ENCODE results near the gene UBE2H. TPM values are rescaled to one million over a fixed set of nuclear protein-coding genes. Genes with fewer than 3 reads are reported as not detected.

UBE2H gene
- polyA plus RNA-seq, 1 of the 3 experiments (the other 2 are of a cell fraction): 129 TPM

DNA sequence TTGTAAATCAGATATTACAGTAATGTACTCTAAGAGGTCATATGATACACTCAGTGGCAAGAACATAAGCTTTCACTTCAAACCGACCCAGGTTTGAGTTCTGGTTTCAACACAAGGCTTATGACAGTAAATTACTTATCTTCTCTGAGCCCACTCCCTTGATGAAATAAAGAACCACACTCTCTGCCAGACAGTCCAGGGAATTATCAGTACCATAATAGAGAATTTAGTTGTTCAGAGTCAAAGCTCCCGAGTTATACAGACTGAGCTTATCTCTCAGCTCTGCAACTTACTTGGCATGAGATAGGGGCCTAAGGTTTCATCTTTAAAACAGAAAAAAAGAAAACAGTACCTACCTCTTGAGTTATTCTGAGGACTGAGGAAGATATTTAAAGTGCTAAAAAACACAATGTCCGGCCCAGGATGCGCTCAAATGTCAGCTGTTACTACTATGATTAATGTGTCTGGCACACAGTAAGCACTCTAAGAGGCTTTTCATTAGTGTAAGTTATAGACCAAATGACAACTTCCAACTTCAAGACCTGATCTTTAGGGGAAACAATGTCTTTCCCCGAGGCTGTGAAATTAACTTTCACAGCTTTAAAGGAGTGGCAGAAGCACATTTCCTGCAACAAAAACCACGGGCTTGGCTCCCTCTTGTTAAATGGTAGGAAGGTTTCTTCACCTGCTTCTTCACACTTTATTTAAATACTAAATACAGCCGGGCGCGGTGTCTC lies 38.1 kb downstream of the UBE2H start:
- no peak for TF ChIP-seq YY1 (IDR thresholded peaks at IDR 0.05; ENCODE audit: low read depth)
- TF ChIP-seq EZH2phosphoT487 (IDR thresholded peaks at IDR 0.05; ENCODE audit: borderline replicate concordance, low read depth): no peak
- no peak for TF ChIP-seq RCOR1 (IDR thresholded peaks at IDR 0.05; ENCODE audit: low read length)
- TF ChIP-seq TCF12 (IDR thresholded peaks at IDR 0.05): peak; percentile 24; the same call in 1 of the 2 replicates
- TF ChIP-seq, protein P1, sequence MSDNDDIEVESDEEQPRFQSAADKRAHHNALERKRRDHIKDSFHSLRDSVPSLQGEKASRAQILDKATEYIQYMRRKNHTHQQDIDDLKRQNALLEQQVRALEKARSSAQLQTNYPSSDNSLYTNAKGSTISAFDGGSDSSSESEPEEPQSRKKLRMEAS (IDR thresholded peaks at IDR 0.05; ENCODE audit: low read depth): no peak
- TF ChIP-seq TAF1 (IDR thresholded peaks at IDR 0.05; ENCODE audit: borderline replicate concordance, low read depth, low read length): no peak
- TF ChIP-seq CHD2 (IDR thresholded peaks at IDR 0.05; ENCODE audit: low read length, partially characterized antibody): no peak
- TF ChIP-seq, protein P2, sequence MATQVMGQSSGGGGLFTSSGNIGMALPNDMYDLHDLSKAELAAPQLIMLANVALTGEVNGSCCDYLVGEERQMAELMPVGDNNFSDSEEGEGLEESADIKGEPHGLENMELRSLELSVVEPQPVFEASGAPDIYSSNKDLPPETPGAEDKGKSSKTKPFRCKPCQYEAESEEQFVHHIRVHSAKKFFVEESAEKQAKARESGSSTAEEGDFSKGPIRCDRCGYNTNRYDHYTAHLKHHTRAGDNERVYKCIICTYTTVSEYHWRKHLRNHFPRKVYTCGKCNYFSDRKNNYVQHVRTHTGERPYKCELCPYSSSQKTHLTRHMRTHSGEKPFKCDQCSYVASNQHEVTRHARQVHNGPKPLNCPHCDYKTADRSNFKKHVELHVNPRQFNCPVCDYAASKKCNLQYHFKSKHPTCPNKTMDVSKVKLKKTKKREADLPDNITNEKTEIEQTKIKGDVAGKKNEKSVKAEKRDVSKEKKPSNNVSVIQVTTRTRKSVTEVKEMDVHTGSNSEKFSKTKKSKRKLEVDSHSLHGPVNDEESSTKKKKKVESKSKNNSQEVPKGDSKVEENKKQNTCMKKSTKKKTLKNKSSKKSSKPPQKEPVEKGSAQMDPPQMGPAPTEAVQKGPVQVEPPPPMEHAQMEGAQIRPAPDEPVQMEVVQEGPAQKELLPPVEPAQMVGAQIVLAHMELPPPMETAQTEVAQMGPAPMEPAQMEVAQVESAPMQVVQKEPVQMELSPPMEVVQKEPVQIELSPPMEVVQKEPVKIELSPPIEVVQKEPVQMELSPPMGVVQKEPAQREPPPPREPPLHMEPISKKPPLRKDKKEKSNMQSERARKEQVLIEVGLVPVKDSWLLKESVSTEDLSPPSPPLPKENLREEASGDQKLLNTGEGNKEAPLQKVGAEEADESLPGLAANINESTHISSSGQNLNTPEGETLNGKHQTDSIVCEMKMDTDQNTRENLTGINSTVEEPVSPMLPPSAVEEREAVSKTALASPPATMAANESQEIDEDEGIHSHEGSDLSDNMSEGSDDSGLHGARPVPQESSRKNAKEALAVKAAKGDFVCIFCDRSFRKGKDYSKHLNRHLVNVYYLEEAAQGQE (IDR thresholded peaks at IDR 0.05; ENCODE audit: low read depth, low read length): no peak
- TF ChIP-seq, protein P3, sequence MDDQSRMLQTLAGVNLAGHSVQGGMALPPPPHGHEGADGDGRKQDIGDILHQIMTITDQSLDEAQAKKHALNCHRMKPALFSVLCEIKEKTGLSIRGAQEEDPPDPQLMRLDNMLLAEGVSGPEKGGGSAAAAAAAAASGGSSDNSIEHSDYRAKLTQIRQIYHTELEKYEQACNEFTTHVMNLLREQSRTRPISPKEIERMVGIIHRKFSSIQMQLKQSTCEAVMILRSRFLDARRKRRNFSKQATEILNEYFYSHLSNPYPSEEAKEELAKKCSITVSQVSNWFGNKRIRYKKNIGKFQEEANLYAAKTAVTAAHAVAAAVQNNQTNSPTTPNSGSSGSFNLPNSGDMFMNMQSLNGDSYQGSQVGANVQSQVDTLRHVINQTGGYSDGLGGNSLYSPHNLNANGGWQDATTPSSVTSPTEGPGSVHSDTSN (IDR thresholded peaks at IDR 0.05): peak; percentile 87
- no peak for TF ChIP-seq FOXM1 (IDR thresholded peaks at IDR 0.05; ENCODE audit: low read depth)
- H3K27ac ChIP-seq (ENCODE audit: low read depth in 2 of 2, low read length in 1 of 2): peak overlapping the region; percentile 3 to 40; a peak in 3 of 4 replicates
- peaks cover 100% of the 10 kb centered on the region for H3K79me2 ChIP-seq (ENCODE audit: insufficient read depth)
- H3K4me3 ChIP-seq (ENCODE audit: low read depth in 2 of 2, low read length in 1 of 2): no peak overlapping the region
- H3K36me3 ChIP-seq (replicated peaks in 1 of 2; ENCODE audit: control insufficient read depth in 1 of 2, insufficient read depth in 2 of 2, low read length in 1 of 2): peaks cover 6 to 42% of the 10 kb centered on the region in 2 experiments
- no peaks in the 10 kb centered on the region for H3K9me3 ChIP-seq
- peak overlapping the region; percentile 1; the same call in 1 of the 2 replicates for H3K9ac ChIP-seq
- CTCF ChIA-PET: interaction anchor here (0.6 to 1.8 kb wide), 7 partner anchors 8 to 307 kb away, joined by 3 to 9 read pairs (median 3); no protein-coding TSS in a partner anchor
- POLR2A ChIA-PET: no interaction called here
- H2AFZ ChIP-seq (ENCODE audit: low read depth): no peak overlapping the region
- H3K27me3 ChIP-seq (ENCODE audit: insufficient read depth): no peaks in the 10 kb centered on the region
- H3F3A ChIP-seq (replicated peaks; ENCODE audit: insufficient read depth): peaks cover 12% of the 10 kb centered on the region
- H3K4me1 ChIP-seq (ENCODE audit: control insufficient read depth in 1 of 2, insufficient read depth in 2 of 2, low read depth in 1 of 2, low read length in 1 of 2): peaks cover 13 to 19% of the 10 kb centered on the region in 2 experiments; a peak in 3 of 4 replicates
- peaks cover 82% of the 10 kb centered on the region for H4K20me1 ChIP-seq (ENCODE audit: insufficient read depth)
- no peaks in the 10 kb centered on the region for H3K9me2 ChIP-seq
- WGBS (ENCODE audit: low lambda C conversion rate): 60% methylated on average over 9 of the region's 9 CpGs
- H3K4me2 ChIP-seq: peak overlapping the region; percentile 29; the same call in 1 of the 2 replicates
- no peak for DNase-seq

DNA sequence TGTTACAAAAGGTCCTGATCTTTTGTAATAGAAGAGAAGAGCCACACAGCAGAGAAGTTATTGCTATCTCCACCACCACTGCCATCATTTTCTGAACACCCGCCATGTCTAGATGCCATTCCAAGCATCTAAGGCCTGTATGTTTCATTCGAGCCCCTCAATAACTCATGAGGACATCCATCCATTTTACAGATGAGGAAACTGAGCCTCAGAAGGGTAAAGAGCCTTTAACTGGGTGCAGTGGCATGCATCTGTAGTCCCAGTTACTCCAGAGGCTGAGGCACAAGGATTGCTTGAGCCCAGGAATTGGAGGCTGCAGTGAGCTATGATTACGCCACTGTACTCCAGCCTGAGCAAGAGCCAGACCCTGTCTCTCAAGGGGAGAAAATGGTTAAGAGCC lies 39.3 kb downstream of the UBE2H start:
- Histone ChIP-seq H3K27ac (ENCODE audit: low read depth in 2 of 2, low read length in 1 of 2) (peak overlapping the region in 1 of 2 experiments; percentile 11; a peak in 1 of 4 replicates), H3K9ac (no peak overlapping the region), H3F3A (replicated peaks; ENCODE audit: insufficient read depth) (peaks cover 23% of the 10 kb centered on the region), H2AFZ (ENCODE audit: low read depth) (no peak overlapping the region), H3K9me3 (no peaks in the 10 kb centered on the region), H3K79me2 (ENCODE audit: insufficient read depth) (peaks cover 100% of the 10 kb centered on the region), H3K36me3 (replicated peaks in 1 of 2; ENCODE audit: control insufficient read depth in 1 of 2, insufficient read depth in 2 of 2, low read length in 1 of 2) (peaks cover 5 to 42% of the 10 kb centered on the region in 2 experiments), H3K27me3 (ENCODE audit: insufficient read depth) (no peaks in the 10 kb centered on the region), H4K20me1 (ENCODE audit: insufficient read depth) (peaks cover 72% of the 10 kb centered on the region), H3K4me2 (no peak overlapping the region), H3K4me3 (ENCODE audit: low read depth in 2 of 2, low read length in 1 of 2) (no peak overlapping the region), H3K4me1 (ENCODE audit: control insufficient read depth in 1 of 2, insufficient read depth in 2 of 2, low read depth in 1 of 2, low read length in 1 of 2) (peaks cover 13 to 24% of the 10 kb centered on the region in 2 experiments; a peak in 3 of 4 replicates), H3K9me2 (no peaks in the 10 kb centered on the region)
- WGBS (ENCODE audit: low lambda C conversion rate): 95% methylated on average over 3 of the region's 3 CpGs
- DNase-seq: no peak
- ChIA-PET CTCF (no interaction called here), POLR2A (interaction anchor here (0.6 kb wide), 1 partner anchor 67 kb away, joined by 4 read pairs; no protein-coding TSS in a partner anchor)
- TF ChIP-seq TCF12 (IDR thresholded peaks at IDR 0.05): no peak
- TF ChIP-seq FOSL2 (IDR thresholded peaks at IDR 0.05; ENCODE audit: borderline replicate concordance, low read depth): no peak
- no peak for TF ChIP-seq TAF1 (IDR thresholded peaks at IDR 0.05; ENCODE audit: borderline replicate concordance, low read depth, low read length)
- TF ChIP-seq, protein P4, sequence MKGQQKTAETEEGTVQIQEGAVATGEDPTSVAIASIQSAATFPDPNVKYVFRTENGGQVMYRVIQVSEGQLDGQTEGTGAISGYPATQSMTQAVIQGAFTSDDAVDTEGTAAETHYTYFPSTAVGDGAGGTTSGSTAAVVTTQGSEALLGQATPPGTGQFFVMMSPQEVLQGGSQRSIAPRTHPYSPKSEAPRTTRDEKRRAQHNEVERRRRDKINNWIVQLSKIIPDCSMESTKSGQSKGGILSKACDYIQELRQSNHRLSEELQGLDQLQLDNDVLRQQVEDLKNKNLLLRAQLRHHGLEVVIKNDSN (IDR thresholded peaks at IDR 0.05; ENCODE audit: borderline replicate concordance, low read depth): no peak
- TF ChIP-seq TEAD4 (IDR thresholded peaks at IDR 0.05; ENCODE audit: borderline replicate concordance, insufficient read depth): no peak
- no peak for TF ChIP-seq EP300 (IDR thresholded peaks at IDR 0.05; ENCODE audit: borderline replicate concordance in 1 of 2, low read depth in 1 of 2, low read length in 1 of 2)
- TF ChIP-seq, protein P5, sequence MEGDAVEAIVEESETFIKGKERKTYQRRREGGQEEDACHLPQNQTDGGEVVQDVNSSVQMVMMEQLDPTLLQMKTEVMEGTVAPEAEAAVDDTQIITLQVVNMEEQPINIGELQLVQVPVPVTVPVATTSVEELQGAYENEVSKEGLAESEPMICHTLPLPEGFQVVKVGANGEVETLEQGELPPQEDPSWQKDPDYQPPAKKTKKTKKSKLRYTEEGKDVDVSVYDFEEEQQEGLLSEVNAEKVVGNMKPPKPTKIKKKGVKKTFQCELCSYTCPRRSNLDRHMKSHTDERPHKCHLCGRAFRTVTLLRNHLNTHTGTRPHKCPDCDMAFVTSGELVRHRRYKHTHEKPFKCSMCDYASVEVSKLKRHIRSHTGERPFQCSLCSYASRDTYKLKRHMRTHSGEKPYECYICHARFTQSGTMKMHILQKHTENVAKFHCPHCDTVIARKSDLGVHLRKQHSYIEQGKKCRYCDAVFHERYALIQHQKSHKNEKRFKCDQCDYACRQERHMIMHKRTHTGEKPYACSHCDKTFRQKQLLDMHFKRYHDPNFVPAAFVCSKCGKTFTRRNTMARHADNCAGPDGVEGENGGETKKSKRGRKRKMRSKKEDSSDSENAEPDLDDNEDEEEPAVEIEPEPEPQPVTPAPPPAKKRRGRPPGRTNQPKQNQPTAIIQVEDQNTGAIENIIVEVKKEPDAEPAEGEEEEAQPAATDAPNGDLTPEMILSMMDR (IDR thresholded peaks at IDR 0.05): no peak
- TF ChIP-seq NFIC (IDR thresholded peaks at IDR 0.05; ENCODE audit: borderline replicate concordance): no peak

All from SK-N-SH (cell line).